Cardiac fibroblast (primary cell): ENCODE results near the gene CARD11.

ENCODE experiments used
- DNase-seq, 2 donors: peaks; one replicate each; pipeline versions ENCODE4 v3.0.0 to v3.0.0-alpha.2; 2010; ENCODE audit warnings: low read depth in 2 of 2
- H3K4me3 ChIP-seq, 2 donors: replicated peaks in 1 of 2; 1 replicate in 1 of 2; 2 replicates in 1 of 2; pipeline ENCODE4 v1.5.1; 2011; ENCODE audit warnings: low read depth in 2 of 2, low read length in 2 of 2, mild to moderate bottlenecking in 2 of 2, moderate library complexity in 1 of 2
- TF ChIP-seq, protein P1 (sequence below): IDR thresholded peaks from one replicate; pipeline ENCODE4 v1.5.1; 2011; ENCODE audit warnings: low read depth, mild to moderate bottlenecking, low read length, inconsistent platforms

The CARD11 gene

DNA sequence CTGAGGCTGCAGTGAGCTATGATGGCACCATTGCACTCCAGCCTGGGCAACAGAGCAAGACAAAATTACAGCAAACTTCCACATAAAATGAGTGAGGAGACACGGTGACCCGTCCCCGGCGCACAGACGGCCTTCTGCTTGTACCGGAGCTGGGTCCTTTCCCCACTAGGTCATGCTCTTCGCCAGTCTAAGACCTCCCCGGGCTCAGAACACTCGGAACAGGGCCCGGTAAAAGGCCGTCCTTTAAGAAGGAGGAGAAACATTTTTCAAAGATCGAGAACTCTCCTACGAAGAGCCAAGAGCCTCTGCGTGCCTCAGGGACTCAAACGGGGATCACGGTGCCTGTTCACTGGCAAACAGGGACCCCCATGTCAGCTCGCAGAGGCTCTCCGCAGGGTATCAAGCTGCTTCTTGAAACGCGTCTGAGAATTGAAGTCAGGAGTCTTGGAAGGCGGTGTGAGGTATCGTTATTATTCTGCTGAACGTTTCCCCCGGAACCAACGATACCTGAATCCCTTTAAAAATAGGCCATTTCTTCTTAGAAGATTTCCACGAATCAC is 9.0 kb downstream of the CARD11 start:
- TF ChIP-seq, protein P1, sequence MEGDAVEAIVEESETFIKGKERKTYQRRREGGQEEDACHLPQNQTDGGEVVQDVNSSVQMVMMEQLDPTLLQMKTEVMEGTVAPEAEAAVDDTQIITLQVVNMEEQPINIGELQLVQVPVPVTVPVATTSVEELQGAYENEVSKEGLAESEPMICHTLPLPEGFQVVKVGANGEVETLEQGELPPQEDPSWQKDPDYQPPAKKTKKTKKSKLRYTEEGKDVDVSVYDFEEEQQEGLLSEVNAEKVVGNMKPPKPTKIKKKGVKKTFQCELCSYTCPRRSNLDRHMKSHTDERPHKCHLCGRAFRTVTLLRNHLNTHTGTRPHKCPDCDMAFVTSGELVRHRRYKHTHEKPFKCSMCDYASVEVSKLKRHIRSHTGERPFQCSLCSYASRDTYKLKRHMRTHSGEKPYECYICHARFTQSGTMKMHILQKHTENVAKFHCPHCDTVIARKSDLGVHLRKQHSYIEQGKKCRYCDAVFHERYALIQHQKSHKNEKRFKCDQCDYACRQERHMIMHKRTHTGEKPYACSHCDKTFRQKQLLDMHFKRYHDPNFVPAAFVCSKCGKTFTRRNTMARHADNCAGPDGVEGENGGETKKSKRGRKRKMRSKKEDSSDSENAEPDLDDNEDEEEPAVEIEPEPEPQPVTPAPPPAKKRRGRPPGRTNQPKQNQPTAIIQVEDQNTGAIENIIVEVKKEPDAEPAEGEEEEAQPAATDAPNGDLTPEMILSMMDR: no peak
- no peak overlapping the region for H3K4me3 ChIP-seq
- no peak for DNase-seq

DNA sequence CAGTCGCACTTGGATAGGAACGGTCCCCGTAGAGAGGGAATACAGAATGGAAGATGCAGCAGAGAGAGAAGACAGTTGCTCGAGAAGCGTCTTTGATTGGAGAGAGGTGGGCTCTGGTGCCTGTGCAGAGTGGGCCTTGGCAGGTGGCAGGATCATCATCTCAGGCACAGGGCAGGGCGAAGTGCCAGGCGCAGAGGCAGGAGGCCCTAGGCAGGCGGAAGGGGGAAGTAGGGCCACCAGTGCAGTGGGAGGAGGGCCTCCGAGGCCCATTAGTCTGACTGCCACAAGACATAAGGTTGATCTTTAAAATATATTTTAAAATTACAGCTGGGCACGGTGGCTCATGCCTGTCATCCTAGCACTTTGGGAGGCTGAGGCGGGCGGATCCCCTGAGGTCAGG is 10.1 kb downstream of the CARD11 start:
- TF ChIP-seq, protein P1: no peak
- DNase-seq: no peak

DNA sequence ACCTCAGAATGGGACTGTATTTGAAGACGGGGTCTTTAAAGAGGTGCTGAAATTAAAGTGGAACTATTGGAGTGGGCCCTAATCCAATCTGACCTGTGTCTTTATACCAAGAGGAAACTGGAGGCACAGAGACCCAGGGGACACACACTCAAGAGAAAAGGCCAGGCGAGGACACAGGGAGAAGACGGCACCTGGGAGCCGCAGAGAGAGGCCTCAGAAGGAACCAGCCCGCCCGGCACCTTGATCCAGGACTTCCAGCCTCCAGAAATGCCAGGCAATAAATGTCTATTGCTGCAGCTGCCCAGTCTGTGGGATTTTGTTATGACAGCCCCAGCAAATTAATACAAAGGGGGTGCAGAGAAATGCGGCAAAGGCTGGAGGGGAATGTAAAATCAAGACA is 10.5 kb downstream of the CARD11 start:
- H3K4me3 ChIP-seq: no peak overlapping the region
- DNase-seq: no peak
- TF ChIP-seq, protein P1: no peak

More for the DNA sequence above, 10.1 kb downstream of the CARD11 start:
- no peak overlapping the region for H3K4me3 ChIP-seq

DNA sequence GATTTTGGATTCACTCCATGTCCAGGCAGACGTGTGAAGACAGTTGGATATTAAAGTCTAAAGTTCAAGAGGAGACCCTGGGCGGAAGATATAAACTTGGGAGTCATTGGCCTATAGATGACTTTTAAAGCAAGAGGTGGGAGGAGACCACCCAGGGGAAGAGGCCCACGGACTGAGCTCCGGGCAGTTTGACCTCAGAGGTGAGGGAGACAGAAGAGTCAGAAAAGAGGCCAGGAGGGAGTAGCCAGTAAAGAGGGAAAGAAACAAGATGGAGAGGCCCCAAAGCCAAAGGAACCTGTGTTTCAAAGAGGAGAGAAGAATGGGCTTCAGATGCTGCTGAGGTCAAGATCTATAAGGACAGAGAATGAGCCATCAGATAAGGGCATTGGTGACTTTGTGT is 11.4 kb downstream of the CARD11 start:
- TF ChIP-seq, protein P1: no peak
- no peak overlapping the region for H3K4me3 ChIP-seq

DNA sequence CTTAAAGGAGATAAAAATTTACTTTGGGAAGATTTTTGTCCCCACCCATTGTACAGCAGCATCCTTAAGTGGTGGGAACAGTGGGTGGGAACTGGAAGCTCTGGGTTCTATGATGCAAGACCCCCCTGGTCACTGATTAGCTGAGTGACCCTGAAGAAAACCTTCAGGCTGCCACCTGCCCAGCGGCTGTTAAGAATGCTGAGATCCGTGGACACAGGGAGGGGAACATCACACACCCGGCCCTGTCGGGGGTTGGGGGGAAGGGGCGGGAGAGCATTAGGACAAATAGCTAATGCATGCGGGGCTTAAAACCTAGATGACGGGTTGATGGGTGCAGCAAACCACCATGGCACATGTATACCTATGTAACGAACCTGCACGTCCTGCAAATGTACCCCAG is 14.5 kb downstream of the CARD11 start:
- DNase-seq: no peak
- TF ChIP-seq, protein P1: no peak
- no peak overlapping the region for H3K4me3 ChIP-seq

More for the DNA sequence above, 11.4 kb downstream of the CARD11 start:
- DNase-seq: no peak

DNA sequence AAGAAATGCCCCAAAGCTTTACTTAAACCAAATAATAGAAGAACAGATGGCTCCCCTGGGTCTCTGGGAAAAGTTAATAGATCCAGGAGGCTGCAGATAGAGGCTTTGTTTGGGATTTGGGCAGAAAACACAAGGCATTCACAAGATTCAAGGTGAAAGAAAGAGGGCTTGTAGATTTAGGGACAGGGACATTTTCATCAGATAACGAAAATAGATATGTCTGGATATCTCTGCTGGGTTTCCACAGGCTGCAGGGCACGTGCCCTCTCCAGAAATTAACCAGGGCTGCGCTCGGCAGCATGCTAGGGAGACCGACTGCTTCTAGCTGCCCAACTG is 14.9 kb downstream of the CARD11 start:
- no peak for DNase-seq
- H3K4me3 ChIP-seq: no peak overlapping the region
- TF ChIP-seq, protein P1: no peak

DNA sequence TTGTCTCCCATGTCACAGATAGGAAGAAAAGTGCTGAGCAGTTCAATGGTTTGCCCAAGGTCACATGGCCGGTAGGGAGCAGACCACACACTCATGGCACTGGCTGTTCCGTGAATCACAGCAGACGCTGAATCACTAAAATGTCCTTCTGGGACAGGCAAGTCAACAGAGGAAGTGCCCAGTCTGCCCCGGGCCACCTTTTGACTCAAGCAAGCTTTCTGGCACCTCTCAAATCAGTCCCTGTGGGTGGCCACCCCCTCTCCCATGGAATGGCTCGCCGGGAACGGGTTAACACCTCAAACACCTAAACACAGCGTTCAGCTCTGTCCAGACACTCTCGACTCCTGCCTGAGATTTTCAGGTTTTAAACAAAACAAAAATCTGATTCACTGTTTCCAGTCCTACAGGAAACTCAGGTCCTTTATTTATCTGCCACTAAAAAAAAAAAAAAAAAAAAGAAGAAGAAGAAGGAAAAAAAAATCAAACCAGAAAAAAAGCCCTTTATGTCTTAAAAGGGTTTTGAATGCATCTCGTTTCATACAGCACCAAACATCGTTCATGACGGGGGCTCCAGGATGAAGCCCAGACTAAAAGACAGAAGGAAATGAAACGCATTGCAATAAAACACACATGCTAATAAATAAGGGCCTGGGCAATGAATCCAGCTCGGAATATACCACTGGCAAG is 15.5 kb downstream of the CARD11 start:
- H3K4me3 ChIP-seq: peak overlapping the region in 1 of 2 donors; percentile 10
- peak; percentile 16 to 80 for DNase-seq
- TF ChIP-seq, protein P1: no peak
